MM.1S (cell line): Measurements from ENCODE around the gene TESK2.

ENCODE experiments used
- DNase-seq: peaks from one replicate; pipeline ENCODE4 v3.0.0-alpha.2; 2015
- H2AFZ ChIP-seq: fragments of 300-600 bp; sonication (generic); 2 replicates; pipeline ENCODE4 v1.6.0; 2016; ENCODE audit warnings: antibody characterized with exemption, low read length
- H3F3A ChIP-seq: fragments of 300-600 bp; sonication (generic); 2 replicates; pipeline ENCODE4 v1.6.1; 2016; ENCODE audit warnings: mild to moderate bottlenecking, antibody characterized with exemption, low read length, moderate library complexity, mixed read lengths; ENCODE audit not compliant: insufficient read depth
- H3K27ac ChIP-seq: fragments of 300-600 bp; sonication (generic); 2 replicates; pipeline ENCODE4 v1.5.1; 2016; ENCODE audit warnings: mild to moderate bottlenecking, low read length
- H3K27me3 ChIP-seq: fragments of 300-600 bp; sonication (generic); replicated peaks from 2 replicates; pipeline ENCODE4 v1.6.0; 2016; ENCODE audit warnings: low read length; ENCODE audit not compliant: insufficient read depth
- H3K36me3 ChIP-seq: fragments of 300-600 bp; sonication (generic); replicated peaks from 2 replicates; pipeline ENCODE4 v1.6.1; 2016; ENCODE audit warnings: mild to moderate bottlenecking, low read length, mixed read lengths; ENCODE audit not compliant: insufficient read depth
- H3K4me1 ChIP-seq: fragments of 300-600 bp; sonication (generic); 2 replicates; pipeline ENCODE4 v1.6.1; 2016; ENCODE audit warnings: low read length, mixed read lengths
- H3K4me2 ChIP-seq: fragments of 300-600 bp; sonication (generic); 2 replicates; pipeline ENCODE4 v1.6.0; 2016; ENCODE audit warnings: low read depth, low read length
- H3K4me3 ChIP-seq: fragments of 300-600 bp; sonication (generic); 2 replicates; pipeline ENCODE4 v1.5.1; 2016; ENCODE audit warnings: low read length, mixed read lengths
- H3K79me2 ChIP-seq: fragments of 300-600 bp; sonication (generic); 2 replicates; pipeline ENCODE4 v1.6.1; 2016; ENCODE audit warnings: mixed run types, low read length, mixed read lengths
- H3K9ac ChIP-seq: fragments of 300-600 bp; sonication (generic); 2 replicates; pipeline ENCODE4 v1.6.1; 2016; ENCODE audit warnings: low read length, mixed read lengths
- H3K9me2 ChIP-seq: fragments of 300-600 bp; sonication (generic); replicated peaks from 2 replicates; pipeline ENCODE4 v1.6.1; 2016; ENCODE audit warnings: mild to moderate bottlenecking, low read length, mixed read lengths; ENCODE audit not compliant: insufficient read depth
- H3K9me3 ChIP-seq: fragments of 300-600 bp; sonication (generic); replicated peaks from 2 replicates; pipeline ENCODE4 v1.6.1; 2016; ENCODE audit warnings: mild to moderate bottlenecking, low read length, mixed read lengths; ENCODE audit not compliant: insufficient read depth
- H4K20me1 ChIP-seq: fragments of 300-600 bp; sonication (generic); 2 replicates; pipeline ENCODE4 v1.6.1; 2016; ENCODE audit warnings: mild to moderate bottlenecking, low read length, moderate library complexity, mixed read lengths; ENCODE audit not compliant: insufficient read depth
- CTCF ChIP-seq: fragments of 300-600 bp; sonication (generic); IDR thresholded peaks from 2 replicates; pipeline ENCODE4 v1.5.1; 2016; ENCODE audit warnings: antibody characterized with exemption, low read length, mixed read lengths
- EZH2 ChIP-seq: fragments of 300-600 bp; sonication (generic); optimal IDR thresholded peaks from 2 replicates; pipeline ENCODE3; 2017; ENCODE audit warnings: low read depth, mild to moderate bottlenecking, antibody characterized with exemption, low read length, mixed read lengths
- EZH2phosphoT487 ChIP-seq: fragments of 300-600 bp; sonication (generic); IDR thresholded peaks from 2 replicates; pipeline ENCODE4 v1.6.1; 2018; ENCODE audit warnings: antibody characterized with exemption, low read length

TESK2 gene

GRCh38 chr1:45430490-45430889 lies 60.5 kb downstream of the TESK2 start:
- no peaks in the 10 kb centered on the region for H3K4me1 ChIP-seq
- H3K9me2 ChIP-seq = no peaks in the 10 kb centered on the region
- no peak overlapping the region for H2AFZ ChIP-seq
- no peak overlapping the region for H3K4me2 ChIP-seq
- no peaks in the 10 kb centered on the region for H3K27me3 ChIP-seq
- no peak overlapping the region for H3K27ac ChIP-seq
- no peak overlapping the region for H3K4me3 ChIP-seq
- H3K36me3 ChIP-seq = no peaks in the 10 kb centered on the region
- H3K9me3 ChIP-seq = no peaks in the 10 kb centered on the region
- H3K9ac ChIP-seq = no peak overlapping the region
- DNase-seq = no peak
- H4K20me1 ChIP-seq = no peaks in the 10 kb centered on the region
- no peak for TF ChIP-seq EZH2
- TF ChIP-seq CTCF = no peak
- TF ChIP-seq EZH2phosphoT487 = no peak
- H3F3A ChIP-seq = no peaks in the 10 kb centered on the region
- H3K79me2 ChIP-seq = no peaks in the 10 kb centered on the region

GRCh38 chr1:45429561-45430159 lies 61.3 kb downstream of the TESK2 start:
- Histone ChIP-seq H3K27me3 (no peaks in the 10 kb centered on the region), H3K4me1 (no peaks in the 10 kb centered on the region), H3K9me2 (no peaks in the 10 kb centered on the region), H3K27ac (no peak overlapping the region), H3K79me2 (no peaks in the 10 kb centered on the region), H3K9ac (no peak overlapping the region), H3K4me2 (no peak overlapping the region), H3K4me3 (no peak overlapping the region), H3F3A (no peaks in the 10 kb centered on the region), H2AFZ (no peak overlapping the region), H3K36me3 (no peaks in the 10 kb centered on the region), H4K20me1 (no peaks in the 10 kb centered on the region), H3K9me3 (no peaks in the 10 kb centered on the region)
- DNase-seq = no peak
- TF ChIP-seq EZH2phosphoT487 = no peak
- no peak for TF ChIP-seq CTCF
- TF ChIP-seq EZH2 = no peak

- Histone ChIP-seq H3K9ac (no peak overlapping the region), H2AFZ (no peak overlapping the region), H3K9me3 (no peaks in the 10 kb centered on the region), H3K27ac (no peak overlapping the region), H3K36me3 (no peaks in the 10 kb centered on the region), H3K9me2 (no peaks in the 10 kb centered on the region), H3K4me3 (no peak overlapping the region), H3F3A (no peaks in the 10 kb centered on the region), H3K27me3 (no peaks in the 10 kb centered on the region), H4K20me1 (no peaks in the 10 kb centered on the region), H3K79me2 (no peaks in the 10 kb centered on the region), H3K4me2 (no peak overlapping the region), H3K4me1 (no peaks in the 10 kb centered on the region)
- no peak for TF ChIP-seq EZH2phosphoT487
- no peak for TF ChIP-seq EZH2
- no peak for TF ChIP-seq CTCF
- no peak for DNase-seq
Observed at GRCh38 chr1:45423906-45424678, 66.9 kb downstream of the TESK2 start.
